Body of pancreas (tissue), 4 donors: ENCODE data around the gene KCTD11. TPM values are rescaled to one million over a fixed set of nuclear protein-coding genes. Genes with fewer than 3 reads are reported as not detected.

Experiments used
- ATAC-seq: fragments of 150-250 bp; one replicate; pipeline ENCODE4 v1.9.1; 2016
- DNase-seq, 4 donors: peaks; one replicate each; pipeline ENCODE4 v3.0.0-alpha.2; 2019
- H3K27ac ChIP-seq, 4 donors: fragments of 200-600 bp; sonication (generic); 1 replicate in 3 of 4; 2 replicates in 1 of 4; pipeline versions ENCODE4 v1.5.1 to v1.6.1; 2016 to 2019; ENCODE audit warnings: mild to moderate bottlenecking in 1 of 4, mixed read lengths in 1 of 4, moderate library complexity in 1 of 4
- H3K27me3 ChIP-seq, 2 donors: fragments of 200-600 bp; sonication (generic); one replicate each; pipeline ENCODE4 v1.6.0; 2016; ENCODE audit warnings: mild to moderate bottlenecking in 1 of 2
- H3K36me3 ChIP-seq, 2 donors: fragments of 200-600 bp; sonication (generic); replicated peaks in 1 of 2; 2 replicates each; pipeline ENCODE4 v1.5.1; 2016; ENCODE audit warnings: low read depth in 2 of 2; ENCODE audit not compliant: insufficient read depth in 1 of 2
- H3K4me1 ChIP-seq: fragments of 200-600 bp; sonication (generic); one replicate; pipeline ENCODE4 v1.6.0; 2016
- H3K4me3 ChIP-seq, 2 donors: fragments of 200-600 bp; sonication (generic); 1 replicate in 1 of 2; 2 replicates in 1 of 2; pipeline ENCODE4 v1.5.1; 2016 to 2019
- H3K9me3 ChIP-seq, 3 donors: fragments of 200-600 bp; sonication (generic); 1 replicate in 2 of 3; 2 replicates in 1 of 3; pipeline ENCODE4 v1.5.1; 2016
- CTCF ChIP-seq, 7 experiments: fragments of 450-650 bp in 4 of 7; fragments of 200-600 bp in 3 of 7; sonication (generic) in 3 of 7; IDR thresholded peaks; one replicate each; pipeline ENCODE4 v1.5.1; 2016 to 2019; ENCODE audit warnings: antibody characterized with exemption in 7 of 7
- POLR2A ChIP-seq, 3 donors: fragments of 450-650 bp; IDR thresholded peaks; one replicate each; pipeline ENCODE4 v1.6.1; 2016; ENCODE audit warnings: antibody characterized with exemption in 3 of 3, mild to moderate bottlenecking in 2 of 3
- WGBS, 2 donors: methylation state at CpG; one replicate each; pipeline ENCODE4 v1.1.5; 2017; 5-methylcytosine and 5-hydroxymethylcytosine counted together
- intact Hi-C: fragments of 100-400 bp; cut with DNase I; formaldehyde crosslinking; loops from one replicate; pipeline ENCODE4 v1.15.1; 2023
- total RNA-seq, 2 donors: library from RNA; depleted of rRNA; stranded (reverse); fragments of >200 nt; gene quantifications; one replicate each; pipeline ENCODE4 v1.1.0, GENCODE V29; 2016

Gene KCTD11
- total RNA-seq, 2 donors from 2014 or later: 2.6 to 5.6 TPM

DNA sequence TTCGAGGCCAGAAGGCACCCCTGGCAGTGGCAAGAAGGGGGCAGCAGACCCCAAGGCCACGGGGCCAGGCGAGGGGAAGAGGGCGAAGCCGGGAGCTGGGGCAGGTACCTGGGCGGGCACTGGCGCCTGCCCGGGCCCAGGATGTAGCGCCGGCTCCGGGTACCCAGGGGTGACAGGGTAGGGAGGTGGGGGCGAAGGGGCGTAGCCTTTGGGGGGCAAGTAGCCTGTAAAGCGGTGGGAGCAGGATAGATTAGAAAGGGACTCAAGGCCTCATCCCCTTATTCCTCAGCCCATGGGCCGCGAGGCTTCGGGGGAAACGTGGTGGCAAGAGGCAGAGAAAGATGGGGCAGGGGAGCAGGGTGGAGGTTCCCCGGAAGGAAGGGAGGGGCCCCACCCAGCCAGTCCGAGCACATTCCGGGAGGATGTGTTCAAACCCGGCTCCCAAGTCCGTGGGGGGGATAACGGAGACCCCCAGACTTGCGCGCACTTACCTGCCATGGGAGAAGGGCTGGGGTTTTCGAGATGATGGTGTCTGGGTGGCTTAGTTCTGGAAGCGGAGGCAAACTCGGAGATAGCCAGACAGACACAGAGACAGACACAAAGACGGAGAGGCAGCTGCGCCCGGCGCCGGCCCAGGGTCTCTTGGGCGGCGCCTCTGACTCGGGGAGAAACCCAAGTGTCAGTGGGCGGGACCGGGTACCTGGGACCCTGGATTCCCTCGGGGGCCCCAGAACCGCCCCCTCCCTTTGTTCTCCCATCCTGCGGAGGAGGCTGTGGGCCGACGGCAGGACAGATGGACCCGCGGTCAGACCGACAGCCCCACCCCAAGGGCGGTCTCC lies 41.9 kb downstream of the KCTD11 start:
- peak in 1 of 4 donors; percentile 45 for DNase-seq
- H3K27me3 ChIP-seq: no peaks in the 10 kb centered on the region
- peak overlapping the region in 1 of 2 donors; percentile 69 for H3K4me3 ChIP-seq
- peak; percentile 9 for ATAC-seq
- peaks cover 0 to 6% of the 10 kb centered on the region in 2 donors for H3K36me3 ChIP-seq
- intact Hi-C loops: no loop called here
- peak overlapping the region; percentile 83 to 97 (median 95) for H3K27ac ChIP-seq
- H3K4me1 ChIP-seq: peaks cover 20% of the 10 kb centered on the region
- no peak for TF ChIP-seq POLR2A (IDR thresholded peaks at IDR 0.05)
- no peak for TF ChIP-seq CTCF (IDR thresholded peaks at IDR 0.05)
- WGBS, 2 donors: 5 to 17% methylated on average over 30 to 41 of the region's 48 CpGs
- H3K9me3 ChIP-seq: no peaks in the 10 kb centered on the region

DNA sequence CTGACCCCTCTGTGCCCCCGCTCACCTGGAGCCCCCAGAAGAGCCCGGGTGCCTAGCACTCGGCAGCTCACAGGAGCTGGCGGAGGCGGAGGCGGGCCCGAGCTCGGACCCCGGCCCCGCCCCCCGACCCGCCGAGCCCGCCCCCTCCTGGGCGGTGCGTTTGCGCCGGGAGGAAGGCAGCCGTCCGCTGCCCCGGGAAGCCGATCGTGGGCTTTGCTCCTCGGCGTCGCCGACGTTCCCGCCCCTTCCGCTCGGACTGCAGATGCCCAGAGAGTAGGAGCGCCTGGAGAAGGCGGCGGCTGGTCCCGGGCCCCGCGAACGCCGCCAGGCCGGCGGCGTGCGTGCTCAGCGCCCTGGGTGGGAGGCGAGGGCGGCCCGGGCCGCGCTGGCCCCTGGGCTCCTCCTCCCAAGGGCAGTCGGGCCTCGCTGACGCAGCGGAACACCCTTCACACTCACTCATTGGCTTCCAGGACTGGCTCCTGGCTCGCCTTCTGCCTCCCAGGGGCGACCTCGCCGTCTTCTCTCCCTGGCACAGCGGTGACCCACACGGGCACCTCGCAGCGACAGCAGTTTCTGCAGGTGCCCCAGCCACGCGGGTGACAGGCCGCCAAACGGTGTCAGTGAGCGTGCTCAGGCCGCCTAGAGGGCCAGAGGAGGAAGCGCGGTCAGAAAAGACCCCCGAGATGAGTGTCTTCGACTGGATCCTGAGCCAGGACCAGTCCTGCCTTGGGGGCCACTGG lies 42.7 kb downstream of the KCTD11 start, which contains the start of gene PLSCR3:
Gene PLSCR3, minus strand, starts transcription at position 74 of the 740 bp plus-strand sequence. CDS start 415 bp downstream, outside the sequence.
- Histone ChIP-seq H3K36me3 (no peaks in the 10 kb centered on the region), H3K27me3 (no peaks in the 10 kb centered on the region), H3K27ac (peak within 1 kb of the TSS; percentile 83 to 97 (median 95)), H3K4me3 (peak within 1 kb of the TSS in 1 of 2 donors; percentile 69), H3K9me3 (no peaks in the 10 kb centered on the region), H3K4me1 (peaks cover 20% of the 10 kb centered on the region)
- peak; percentile 91 for ATAC-seq
- DNase-seq: peak; percentile 87 to 90 (median 88)
- intact Hi-C loops: no loop called here
- TF ChIP-seq CTCF (IDR thresholded peaks at IDR 0.05) (peak in 4 of 7 experiments; percentile 28 to 56 (median 44)), POLR2A (IDR thresholded peaks at IDR 0.05) (peak; percentile 72 to 85 (median 80))
- WGBS, 2 donors: 0 to 2% methylated on average over 11 to 52 of the region's 71 CpGs

DNA sequence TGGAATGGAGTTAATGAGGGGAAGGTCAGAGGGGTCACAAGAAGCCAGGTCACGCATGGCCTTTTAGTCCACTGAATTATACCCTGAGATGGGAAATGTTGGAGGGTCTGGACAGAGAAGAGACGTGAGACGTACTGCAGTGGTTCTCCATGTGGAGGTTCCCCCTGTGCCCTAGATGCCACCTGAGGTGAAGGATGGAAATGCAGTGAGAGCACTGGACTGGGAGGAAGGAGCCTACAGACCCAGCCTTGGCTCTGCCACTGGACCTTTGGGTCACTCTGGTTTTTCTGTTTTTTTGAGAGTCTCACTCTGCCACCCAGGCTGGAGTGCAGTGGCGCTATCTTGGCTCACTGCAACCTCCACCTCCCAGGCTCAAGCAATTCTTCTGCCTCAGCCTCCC lies 44.2 kb downstream of the KCTD11 start:
- intact Hi-C loops: no loop called here
- no peak for ATAC-seq
- WGBS, 2 donors: 81 to 98% methylated on average over 4 of the region's 4 CpGs
- TF ChIP-seq POLR2A (IDR thresholded peaks at IDR 0.05) (no peak), CTCF (IDR thresholded peaks at IDR 0.05) (no peak)
- H3K4me3 ChIP-seq: no peak overlapping the region
- H3K9me3 ChIP-seq: no peaks in the 10 kb centered on the region
- H3K4me1 ChIP-seq: peaks cover 20% of the 10 kb centered on the region
- H3K27me3 ChIP-seq: no peaks in the 10 kb centered on the region
- DNase-seq: no peak
- H3K27ac ChIP-seq: no peak overlapping the region
- H3K36me3 ChIP-seq: no peaks in the 10 kb centered on the region

DNA sequence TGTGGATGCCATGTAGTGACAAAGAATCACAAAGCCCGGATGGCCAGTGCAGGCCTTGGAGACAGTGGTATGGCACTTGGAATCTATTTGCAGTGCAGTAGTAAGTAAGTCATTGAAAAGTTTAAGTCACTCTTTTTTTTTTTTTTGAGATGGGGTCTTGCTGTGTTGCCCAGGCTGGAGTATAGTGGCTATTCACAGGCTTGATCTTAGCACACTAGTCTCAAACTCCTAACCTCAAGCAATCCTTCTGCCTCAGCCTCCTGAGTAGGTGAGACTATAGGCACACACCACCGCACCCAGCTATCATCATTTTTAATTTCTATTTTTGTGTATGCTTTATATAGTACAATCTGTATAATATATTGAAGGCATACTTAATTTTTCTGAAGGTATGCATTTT lies 46.6 kb downstream of the KCTD11 start:
- 72 to 77% methylated on average over 2 of the region's 2 CpGs for WGBS, 2 donors
- TF ChIP-seq POLR2A (IDR thresholded peaks at IDR 0.05) (no peak), CTCF (IDR thresholded peaks at IDR 0.05) (no peak)
- Histone ChIP-seq H3K4me1 (peaks cover 33% of the 10 kb centered on the region), H3K9me3 (no peaks in the 10 kb centered on the region), H3K27ac (no peak overlapping the region), H3K27me3 (no peaks in the 10 kb centered on the region), H3K4me3 (no peak overlapping the region), H3K36me3 (no peaks in the 10 kb centered on the region)
- no peak for DNase-seq
- intact Hi-C loops: no loop called here
- ATAC-seq: no peak
